Measurements from ENCODE around the gene ADGRG3. TPM values are rescaled to one million over a fixed set of nuclear protein-coding genes. Genes with fewer than 3 reads are reported as not detected.

The ADGRG3 gene
- total and polyA plus RNA-seq, 2 of the 13 experiments (the other 11 are each of a cell fraction or from before 2014, with no cell fraction given) = 2.7 to 11.8 TPM

DNA sequence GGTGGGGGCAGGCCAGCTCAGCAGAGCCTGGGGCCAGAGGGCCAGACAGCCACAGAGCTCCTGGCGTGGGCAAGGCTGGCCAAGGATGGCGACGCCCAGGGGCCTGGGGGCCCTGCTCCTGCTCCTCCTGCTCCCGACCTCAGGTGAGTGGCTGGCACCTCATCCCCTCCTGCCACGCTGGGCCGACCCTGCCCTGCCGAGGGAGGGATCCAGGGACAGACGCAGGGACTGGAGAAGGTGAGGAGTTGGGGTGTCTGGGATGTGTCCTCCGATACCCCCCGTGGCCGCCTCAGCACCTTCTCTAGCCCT lies at the start of gene ADGRG3 (continued):
- TF ChIP-seq, protein P1, sequence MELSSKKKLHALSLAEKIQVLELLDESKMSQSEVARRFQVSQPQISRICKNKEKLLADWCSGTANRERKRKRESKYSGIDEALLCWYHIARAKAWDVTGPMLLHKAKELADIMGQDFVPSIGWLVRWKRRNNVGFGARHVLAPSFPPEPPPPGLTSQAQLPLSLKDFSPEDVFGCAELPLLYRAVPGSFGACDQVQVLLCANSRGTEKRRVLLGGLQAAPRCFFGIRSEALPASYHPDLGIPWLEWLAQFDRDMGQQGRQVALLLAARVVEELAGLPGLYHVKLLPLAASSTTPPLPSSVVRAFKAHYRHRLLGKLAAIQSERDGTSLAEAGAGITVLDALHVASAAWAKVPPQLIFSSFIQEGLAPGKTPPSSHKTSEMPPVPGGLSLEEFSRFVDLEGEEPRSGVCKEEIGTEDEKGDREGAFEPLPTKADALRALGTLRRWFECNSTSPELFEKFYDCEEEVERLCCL (CRISPR knock-in tag; IDR thresholded peaks at IDR 0.05; ENCODE audit: borderline replicate concordance) = no peak
- TF ChIP-seq ETV6 (CRISPR knock-in tag; conservative IDR thresholded peaks at IDR 0.05) = no peak
- TF ChIP-seq PHF21A (CRISPR knock-in tag; IDR thresholded peaks at IDR 0.05) = no peak
- no peak for TF ChIP-seq KAT2B (IDR thresholded peaks at IDR 0.05; ENCODE audit: borderline replicate concordance, low read depth, low read length)
- no peak for TF ChIP-seq LCORL (IDR thresholded peaks at IDR 0.05)
- no peak for TF ChIP-seq LCORL (CRISPR knock-in tag; IDR thresholded peaks at IDR 0.05)
- TF ChIP-seq ZNF614 (CRISPR knock-in tag; IDR thresholded peaks at IDR 0.05; ENCODE audit: borderline replicate concordance) = no peak
- no peak for TF ChIP-seq U2AF2 (IDR thresholded peaks at IDR 0.05; ENCODE audit: low read depth, low read length)
- TF ChIP-seq NFATC3 (CRISPR knock-in tag; IDR thresholded peaks at IDR 0.05) = no peak
- TF ChIP-seq ZSCAN31 (CRISPR knock-in tag; IDR thresholded peaks at IDR 0.05; ENCODE audit: low read depth) = no peak
- TF ChIP-seq HNRNPUL1 (IDR thresholded peaks at IDR 0.05; ENCODE audit: low read depth, low read length) = no peak
- TF ChIP-seq ZNF563 (CRISPR knock-in tag; IDR thresholded peaks at IDR 0.05) = no peak
- no peak for TF ChIP-seq FOSL1 (CRISPR knock-in tag; IDR thresholded peaks at IDR 0.05; ENCODE audit: borderline replicate concordance)
- TF ChIP-seq PCBP2 (optimal IDR thresholded peaks at IDR 0.05; ENCODE audit: low read depth, low read length, poor library complexity, severe bottlenecking) = no peak
- no peak for TF ChIP-seq KAT7 (CRISPR knock-in tag; IDR thresholded peaks at IDR 0.05; ENCODE audit: borderline replicate concordance)
- TF ChIP-seq, protein P2, sequence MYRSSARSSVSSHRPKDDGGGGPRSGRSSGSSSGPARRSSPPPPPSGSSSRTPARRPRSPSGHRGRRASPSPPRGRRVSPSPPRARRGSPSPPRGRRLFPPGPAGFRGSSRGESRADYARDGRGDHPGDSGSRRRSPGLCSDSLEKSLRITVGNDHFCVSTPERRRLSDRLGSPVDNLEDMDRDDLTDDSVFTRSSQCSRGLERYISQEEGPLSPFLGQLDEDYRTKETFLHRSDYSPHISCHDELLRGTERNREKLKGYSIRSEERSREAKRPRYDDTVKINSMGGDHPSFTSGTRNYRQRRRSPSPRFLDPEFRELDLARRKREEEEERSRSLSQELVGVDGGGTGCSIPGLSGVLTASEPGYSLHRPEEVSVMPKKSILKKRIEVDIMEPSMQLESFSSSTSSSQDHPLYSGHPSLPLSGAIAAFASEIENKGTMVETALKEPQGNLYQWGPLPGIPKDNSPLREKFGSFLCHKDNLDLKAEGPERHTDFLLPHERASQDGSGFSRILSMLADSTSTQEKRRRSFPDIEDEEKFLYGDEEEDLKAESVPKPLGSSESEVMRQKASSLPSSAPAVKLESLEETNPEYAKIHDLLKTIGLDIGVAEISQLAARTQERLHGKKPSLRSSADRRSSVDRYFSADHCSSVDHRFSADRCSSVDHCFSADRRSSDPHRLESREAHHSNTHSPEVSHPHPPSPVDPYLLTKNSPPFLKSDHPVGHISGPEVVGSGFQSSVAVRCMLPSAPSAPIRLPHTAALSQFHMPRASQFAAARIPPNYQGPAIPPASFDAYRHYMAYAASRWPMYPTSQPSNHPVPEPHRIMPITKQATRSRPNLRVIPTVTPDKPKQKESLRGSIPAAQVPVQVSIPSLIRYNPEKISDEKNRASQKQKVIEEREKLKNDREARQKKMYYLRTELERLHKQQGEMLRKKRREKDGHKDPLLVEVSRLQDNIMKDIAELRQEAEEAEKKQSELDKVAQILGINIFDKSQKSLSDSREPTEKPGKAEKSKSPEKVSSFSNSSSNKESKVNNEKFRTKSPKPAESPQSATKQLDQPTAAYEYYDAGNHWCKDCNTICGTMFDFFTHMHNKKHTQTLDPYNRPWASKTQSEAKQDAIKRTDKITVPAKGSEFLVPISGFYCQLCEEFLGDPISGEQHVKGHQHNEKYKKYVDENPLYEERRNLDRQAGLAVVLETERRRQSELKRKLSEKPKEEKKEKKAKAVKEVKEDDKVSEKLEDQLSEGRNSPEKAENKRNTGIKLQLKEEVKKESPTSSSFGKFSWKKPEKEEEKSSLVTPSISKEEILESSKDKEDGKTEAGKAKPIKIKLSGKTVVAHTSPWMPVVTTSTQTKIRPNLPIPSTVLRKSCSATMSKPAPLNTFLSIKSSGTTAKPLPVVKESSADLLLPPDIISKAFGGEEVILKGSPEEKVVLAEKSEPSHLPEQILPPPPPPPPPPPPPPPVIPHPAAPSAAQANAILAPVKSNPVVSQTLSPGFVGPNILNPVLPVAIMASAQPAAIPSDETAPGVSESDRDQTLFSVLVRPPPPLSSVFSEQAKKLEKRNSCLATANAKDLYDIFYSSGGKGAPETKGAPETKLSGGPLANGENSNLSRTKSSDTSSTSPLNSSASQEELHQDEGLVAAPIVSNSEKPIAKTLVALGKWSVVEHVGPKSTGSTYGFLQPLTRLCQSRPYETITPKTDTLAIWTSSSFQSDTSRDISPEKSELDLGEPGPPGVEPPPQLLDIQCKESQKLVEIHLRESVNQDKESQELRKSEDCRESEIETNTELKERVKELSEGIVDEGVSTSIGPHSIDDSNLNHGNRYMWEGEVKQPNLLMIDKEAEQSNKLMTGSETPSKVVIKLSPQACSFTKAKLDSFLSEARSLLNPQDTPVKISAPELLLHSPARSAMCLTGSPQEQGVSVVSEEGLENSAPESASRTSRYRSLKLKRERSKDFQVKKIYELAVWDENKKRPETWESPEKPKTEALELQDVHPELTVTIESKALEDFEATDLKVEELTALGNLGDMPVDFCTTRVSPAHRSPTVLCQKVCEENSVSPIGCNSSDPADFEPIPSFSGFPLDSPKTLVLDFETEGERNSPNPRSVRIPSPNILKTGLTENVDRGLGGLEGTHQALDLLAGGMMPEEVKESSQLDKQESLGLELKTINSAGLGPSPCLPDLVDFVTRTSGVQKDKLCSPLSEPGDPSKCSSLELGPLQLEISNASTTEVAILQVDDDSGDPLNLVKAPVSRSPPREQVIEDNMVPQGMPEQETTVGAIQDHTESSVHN (CRISPR knock-in tag; IDR thresholded peaks at IDR 0.05) = no peak
- TF ChIP-seq KLF12 (CRISPR knock-in tag; IDR thresholded peaks at IDR 0.05; ENCODE audit: borderline replicate concordance) = no peak
- no peak for TF ChIP-seq ZIK1 (CRISPR knock-in tag; IDR thresholded peaks at IDR 0.05; ENCODE audit: borderline replicate concordance, low read depth)
- TF ChIP-seq NFKBIZ (CRISPR knock-in tag; IDR thresholded peaks at IDR 0.05) = no peak
- TF ChIP-seq KLF16 (CRISPR knock-in tag; IDR thresholded peaks at IDR 0.05) = no peak
- TF ChIP-seq ZSCAN21 (CRISPR knock-in tag; IDR thresholded peaks at IDR 0.05; ENCODE audit: borderline replicate concordance) = no peak

All from HepG2 (cell line).